ENCODE data around the gene EGFL6.

GRCh38 chrX:13607331-13607995 is 38.1 kb downstream of the EGFL6 start:
- TF ChIP-seq CTCF (conservative IDR thresholded peaks at IDR 0.05; ENCODE audit: low read depth, low read length): no peak
- TF ChIP-seq EZH2 (IDR thresholded peaks at IDR 0.05; ENCODE audit: low read length, unreplicated experiment): no peak
- TF ChIP-seq EZH2phosphoT487 (IDR thresholded peaks at IDR 0.05; ENCODE audit: borderline replicate concordance, low read length): no peak

All from PC-3 (cell line).